ENCODE data around the gene YRDC.

- TF ChIP-seq CTCF (conservative IDR thresholded peaks at IDR 0.05): no peak
- TF ChIP-seq ZFX (IDR thresholded peaks at IDR 0.05): no peak
These were observed 821 bp downstream of the YRDC start for GRCh38 chr1:37807220-37807554.
